Transverse colon (tissue), 3 donors: Measurements from ENCODE around the gene ANAPC13.

ENCODE experiments used
- POLR2A ChIP-seq: fragments of 450-650 bp; IDR thresholded peaks from one replicate; pipeline ENCODE4 v1.6.1; 2016; ENCODE audit warnings: antibody characterized with exemption, mild to moderate bottlenecking, moderate library complexity
- TF ChIP-seq, protein P1 (sequence below), 5 experiments: fragments of 200-600 bp in 3 of 5; fragments of 450-650 bp in 2 of 5; sonication (generic) in 3 of 5; IDR thresholded peaks; 1 replicate in 2 of 5; 2 replicates in 3 of 5; pipeline ENCODE4 v1.5.1; 2016 to 2017; ENCODE audit warnings: antibody characterized with exemption in 5 of 5, inconsistent platforms in 3 of 5, mild to moderate bottlenecking in 2 of 5, moderate library complexity in 1 of 5

- TF ChIP-seq, protein P1, sequence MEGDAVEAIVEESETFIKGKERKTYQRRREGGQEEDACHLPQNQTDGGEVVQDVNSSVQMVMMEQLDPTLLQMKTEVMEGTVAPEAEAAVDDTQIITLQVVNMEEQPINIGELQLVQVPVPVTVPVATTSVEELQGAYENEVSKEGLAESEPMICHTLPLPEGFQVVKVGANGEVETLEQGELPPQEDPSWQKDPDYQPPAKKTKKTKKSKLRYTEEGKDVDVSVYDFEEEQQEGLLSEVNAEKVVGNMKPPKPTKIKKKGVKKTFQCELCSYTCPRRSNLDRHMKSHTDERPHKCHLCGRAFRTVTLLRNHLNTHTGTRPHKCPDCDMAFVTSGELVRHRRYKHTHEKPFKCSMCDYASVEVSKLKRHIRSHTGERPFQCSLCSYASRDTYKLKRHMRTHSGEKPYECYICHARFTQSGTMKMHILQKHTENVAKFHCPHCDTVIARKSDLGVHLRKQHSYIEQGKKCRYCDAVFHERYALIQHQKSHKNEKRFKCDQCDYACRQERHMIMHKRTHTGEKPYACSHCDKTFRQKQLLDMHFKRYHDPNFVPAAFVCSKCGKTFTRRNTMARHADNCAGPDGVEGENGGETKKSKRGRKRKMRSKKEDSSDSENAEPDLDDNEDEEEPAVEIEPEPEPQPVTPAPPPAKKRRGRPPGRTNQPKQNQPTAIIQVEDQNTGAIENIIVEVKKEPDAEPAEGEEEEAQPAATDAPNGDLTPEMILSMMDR (IDR thresholded peaks at IDR 0.05): no peak
- no peak for TF ChIP-seq POLR2A
Observed at GRCh38 chr3:134535186-134535970, 49.6 kb upstream of the ANAPC13 start.
